GM23338 (cell line): ENCODE results near the gene FBXL4. TPM values are rescaled to one million over a fixed set of nuclear protein-coding genes. Genes with fewer than 3 reads are reported as not detected.

ENCODE experiments used
- ATAC-seq: fragments of 200-7000 bp; cut with Tn5 transposase; 3 replicates; pipeline ENCODE4 v1.9.1; 2020
- DNase-seq: peaks from one replicate; pipeline ENCODE4 v3.0.0-alpha.2; 2015; ENCODE audit warnings: low spot score
- H2AFZ ChIP-seq: fragments of 200-600 bp; sonication (generic); 2 replicates; pipeline ENCODE4 v1.8.0; 2016; ENCODE audit warnings: antibody characterized with exemption, mild to moderate bottlenecking, moderate library complexity
- H3F3A ChIP-seq: fragments of 200-600 bp; sonication (generic); replicated peaks from 2 replicates; pipeline ENCODE4 v1.8.0; 2017; ENCODE audit warnings: antibody characterized with exemption, mixed run types, low read depth
- H3K27ac ChIP-seq: fragments of 200-600 bp; sonication (generic); 2 replicates; pipeline ENCODE4 v1.6.1; 2016; ENCODE audit warnings: low read depth
- H3K27me3 ChIP-seq: fragments of 200-600 bp; sonication (generic); 2 replicates; pipeline ENCODE4 v1.8.0; 2016; ENCODE audit warnings: mild to moderate bottlenecking, mixed run types, moderate library complexity; ENCODE audit not compliant: insufficient read depth
- H3K36me3 ChIP-seq: fragments of 200-600 bp; sonication (generic); 2 replicates; pipeline ENCODE4 v1.8.0; 2016; ENCODE audit warnings: mild to moderate bottlenecking; ENCODE audit not compliant: insufficient read depth
- H3K4me1 ChIP-seq: fragments of 200-600 bp; sonication (generic); 2 replicates; pipeline ENCODE4 v1.8.0; 2016; ENCODE audit warnings: mild to moderate bottlenecking, moderate library complexity; ENCODE audit not compliant: insufficient read depth
- H3K4me2 ChIP-seq: fragments of 200-600 bp; sonication (generic); 2 replicates; pipeline ENCODE4 v1.7.1; 2017; ENCODE audit warnings: mixed run types
- H3K4me3 ChIP-seq: fragments of 200-600 bp; sonication (generic); 2 replicates; pipeline ENCODE4 v1.6.1; 2016; ENCODE audit warnings: mixed run types
- H3K79me2 ChIP-seq: fragments of 200-600 bp; sonication (generic); replicated peaks from 2 replicates; pipeline ENCODE4 v1.8.0; 2017; ENCODE audit warnings: mild to moderate bottlenecking; ENCODE audit not compliant: insufficient read depth
- H3K9me2 ChIP-seq: fragments of 200-600 bp; sonication (generic); 2 replicates; pipeline ENCODE4 v1.8.0; 2017; ENCODE audit not compliant: insufficient read depth
- H4K20me1 ChIP-seq: fragments of 200-600 bp; sonication (generic); replicated peaks from 2 replicates; pipeline ENCODE4 v1.8.0; 2017; ENCODE audit warnings: mild to moderate bottlenecking; ENCODE audit not compliant: insufficient read depth
- H3K27ac Mint-ChIP-seq: 2 replicates; pipeline ENCODE4 v1.8.0; 2020; ENCODE audit warnings: inconsistent platforms, mild to moderate bottlenecking, moderate library complexity, mixed read lengths
- H3K27me3 Mint-ChIP-seq: 3 replicates; pipeline ENCODE4 v1.8.0; 2022; ENCODE audit warnings: low read depth, mild to moderate bottlenecking, moderate library complexity, mixed read lengths, inconsistent platforms; ENCODE audit not compliant: insufficient read depth, poor library complexity
- H3K36me3 Mint-ChIP-seq: 3 replicates; pipeline ENCODE4 v1.8.0; 2021; ENCODE audit warnings: low read depth, mild to moderate bottlenecking, inconsistent platforms, moderate library complexity, mixed read lengths
- H3K4me1 Mint-ChIP-seq: 3 replicates; pipeline ENCODE4 v1.8.0; 2020; ENCODE audit warnings: mild to moderate bottlenecking, inconsistent platforms, mixed read lengths
- H3K4me3 Mint-ChIP-seq: 3 replicates; pipeline ENCODE4 v1.8.0; 2021; ENCODE audit warnings: moderate library complexity, mild to moderate bottlenecking, inconsistent platforms, mixed read lengths
- H3K9me3 Mint-ChIP-seq: 3 replicates; pipeline ENCODE4 v1.8.0; 2020; ENCODE audit warnings: moderate library complexity, mild to moderate bottlenecking, inconsistent platforms, mixed read lengths
- EZH2 ChIP-seq: fragments of 200-600 bp; sonication (generic); IDR thresholded peaks from one replicate; pipeline ENCODE4 v1.8.0; 2017; ENCODE audit warnings: antibody characterized with exemption, mild to moderate bottlenecking, low read depth; ENCODE audit not compliant: unreplicated experiment
- EZH2phosphoT487 ChIP-seq: fragments of 200-600 bp; sonication (generic); IDR thresholded peaks from one replicate; pipeline ENCODE4 v1.8.1; 2018; ENCODE audit warnings: antibody characterized with exemption; ENCODE audit not compliant: unreplicated experiment
- ZNF114 ChIP-seq: fragments of 250-450 bp; sonication (Bioruptor Pico); IDR thresholded peaks from 2 replicates; pipeline ENCODE4 v1.5.0; 2020; ENCODE audit warnings: mild to moderate bottlenecking, moderate library complexity
- ZNF331 ChIP-seq: fragments of 250-450 bp; sonication (Bioruptor Pico); IDR thresholded peaks from 2 replicates; pipeline ENCODE4 v1.5.0; 2020; ENCODE audit warnings: low read depth, mild to moderate bottlenecking, moderate library complexity
- polyA plus RNA-seq: library from polyadenylated mRNA; unstranded; fragments of >200 nt; fragmentation: Nextera tagmentation; extraction: Ambion mirVana; gene quantifications from 2 replicates; pipeline ENCODE4 v1.2.1, GENCODE V29; 2016
- total RNA-seq: library from RNA; depleted of rRNA; stranded (reverse); fragments of >200 nt; shearing (Covaris generic); gene quantifications from 2 replicates; pipeline ENCODE4 v1.2.3, GENCODE V29; 2014
- TF ChIP-seq, protein P1 (sequence below): IDR thresholded peaks from 2 replicates; pipeline ENCODE4 v1.6.1; 2016; ENCODE audit warnings: antibody characterized with exemption
- TF ChIP-seq, protein P2 (sequence below): IDR thresholded peaks from one replicate; pipeline ENCODE4 v1.6.1; 2018; ENCODE audit warnings: antibody characterized with exemption; ENCODE audit not compliant: unreplicated experiment

Gene FBXL4
- total and polyA plus RNA-seq, 2 experiments from 2014 or later = 8.5 to 23.4 TPM

GRCh38 chr6:98836025-98836961 is 111.5 kb downstream of the FBXL4 start:
- TF ChIP-seq EZH2 = peak; percentile 66
- TF ChIP-seq, protein P1, sequence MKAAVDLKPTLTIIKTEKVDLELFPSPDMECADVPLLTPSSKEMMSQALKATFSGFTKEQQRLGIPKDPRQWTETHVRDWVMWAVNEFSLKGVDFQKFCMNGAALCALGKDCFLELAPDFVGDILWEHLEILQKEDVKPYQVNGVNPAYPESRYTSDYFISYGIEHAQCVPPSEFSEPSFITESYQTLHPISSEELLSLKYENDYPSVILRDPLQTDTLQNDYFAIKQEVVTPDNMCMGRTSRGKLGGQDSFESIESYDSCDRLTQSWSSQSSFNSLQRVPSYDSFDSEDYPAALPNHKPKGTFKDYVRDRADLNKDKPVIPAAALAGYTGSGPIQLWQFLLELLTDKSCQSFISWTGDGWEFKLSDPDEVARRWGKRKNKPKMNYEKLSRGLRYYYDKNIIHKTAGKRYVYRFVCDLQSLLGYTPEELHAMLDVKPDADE = no peak
- Histone ChIP-seq H3K36me3 (no peaks in the 10 kb centered on the region), H3K9me2 (no peaks in the 10 kb centered on the region), H3K27me3 (peaks cover 96% of the 10 kb centered on the region), H3K27ac (no peak overlapping the region), H2AFZ (peak overlapping the region; percentile 65; the same call in 1 of the 2 replicates), H4K20me1 (no peaks in the 10 kb centered on the region; the same call in 1 of the 2 replicates), H3K4me2 (peak overlapping the region; percentile 79), H3F3A (peaks cover 21% of the 10 kb centered on the region), H3K79me2 (no peaks in the 10 kb centered on the region), H3K4me3 (peak overlapping the region; percentile 59), H3K4me1 (peaks cover 63% of the 10 kb centered on the region)
- peaks cover 47% of the 10 kb centered on the region for H3K4me1 Mint-ChIP-seq
- peaks cover 89% of the 10 kb centered on the region for H3K27me3 Mint-ChIP-seq
- no peaks in the 10 kb centered on the region; the same call in 2 of the 3 replicates for H3K9me3 Mint-ChIP-seq
- ATAC-seq (peak; percentile 0; the same call in 1 of the 3 replicates), DNase-seq (peak; percentile 82)
- H3K36me3 Mint-ChIP-seq = no peaks in the 10 kb centered on the region
- no peak overlapping the region for H3K27ac Mint-ChIP-seq
- peak overlapping the region; percentile 72 for H3K4me3 Mint-ChIP-seq

DNA sequence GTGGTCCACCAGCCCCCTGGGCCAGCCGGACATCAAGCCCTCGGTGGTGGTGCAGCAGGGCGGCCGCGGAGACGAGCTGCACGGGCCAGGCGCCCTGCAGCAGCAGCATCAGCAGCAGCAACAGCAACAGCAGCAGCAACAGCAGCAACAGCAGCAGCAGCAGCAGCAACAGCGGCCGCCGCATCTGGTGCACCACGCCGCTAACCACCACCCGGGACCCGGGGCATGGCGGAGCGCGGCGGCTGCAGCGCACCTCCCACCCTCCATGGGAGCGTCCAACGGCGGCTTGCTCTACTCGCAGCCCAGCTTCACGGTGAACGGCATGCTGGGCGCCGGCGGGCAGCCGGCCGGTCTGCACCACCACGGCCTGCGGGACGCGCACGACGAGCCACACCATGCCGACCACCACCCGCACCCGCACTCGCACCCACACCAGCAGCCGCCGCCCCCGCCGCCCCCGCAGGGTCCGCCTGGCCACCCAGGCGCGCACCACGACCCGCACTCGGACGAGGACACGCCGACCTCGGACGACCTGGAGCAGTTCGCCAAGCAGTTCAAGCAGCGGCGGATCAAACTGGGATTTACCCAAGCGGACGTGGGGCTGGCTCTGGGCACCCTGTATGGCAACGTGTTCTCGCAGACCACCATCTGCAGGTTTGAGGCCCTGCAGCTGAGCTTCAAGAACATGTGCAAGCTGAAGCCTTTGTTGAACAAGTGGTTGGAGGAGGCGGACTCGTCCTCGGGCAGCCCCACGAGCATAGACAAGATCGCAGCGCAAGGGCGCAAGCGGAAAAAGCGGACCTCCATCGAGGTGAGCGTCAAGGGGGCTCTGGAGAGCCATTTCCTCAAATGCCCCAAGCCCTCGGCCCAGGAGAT is 112.4 kb downstream of the FBXL4 start:
- Histone ChIP-seq H3K4me2 (peak overlapping the region; percentile 79), H2AFZ (peak overlapping the region; percentile 65; the same call in 1 of the 2 replicates), H3K4me1 (peaks cover 64% of the 10 kb centered on the region), H3K79me2 (no peaks in the 10 kb centered on the region), H4K20me1 (peaks cover 4% of the 10 kb centered on the region), H3K9me2 (no peaks in the 10 kb centered on the region), H3K36me3 (no peaks in the 10 kb centered on the region), H3K27ac (no peak overlapping the region), H3K4me3 (peak overlapping the region; percentile 59), H3K27me3 (peaks cover 96% of the 10 kb centered on the region), H3F3A (peaks cover 17% of the 10 kb centered on the region)
- ATAC-seq (peak; percentile 1), DNase-seq (peak; percentile 61)
- TF ChIP-seq EZH2 (peak; percentile 91), EZH2phosphoT487 (peak; percentile 65), ZNF331 (CRISPR knock-in tag) (no peak), ZNF114 (no peak)
- TF ChIP-seq, protein P2, sequence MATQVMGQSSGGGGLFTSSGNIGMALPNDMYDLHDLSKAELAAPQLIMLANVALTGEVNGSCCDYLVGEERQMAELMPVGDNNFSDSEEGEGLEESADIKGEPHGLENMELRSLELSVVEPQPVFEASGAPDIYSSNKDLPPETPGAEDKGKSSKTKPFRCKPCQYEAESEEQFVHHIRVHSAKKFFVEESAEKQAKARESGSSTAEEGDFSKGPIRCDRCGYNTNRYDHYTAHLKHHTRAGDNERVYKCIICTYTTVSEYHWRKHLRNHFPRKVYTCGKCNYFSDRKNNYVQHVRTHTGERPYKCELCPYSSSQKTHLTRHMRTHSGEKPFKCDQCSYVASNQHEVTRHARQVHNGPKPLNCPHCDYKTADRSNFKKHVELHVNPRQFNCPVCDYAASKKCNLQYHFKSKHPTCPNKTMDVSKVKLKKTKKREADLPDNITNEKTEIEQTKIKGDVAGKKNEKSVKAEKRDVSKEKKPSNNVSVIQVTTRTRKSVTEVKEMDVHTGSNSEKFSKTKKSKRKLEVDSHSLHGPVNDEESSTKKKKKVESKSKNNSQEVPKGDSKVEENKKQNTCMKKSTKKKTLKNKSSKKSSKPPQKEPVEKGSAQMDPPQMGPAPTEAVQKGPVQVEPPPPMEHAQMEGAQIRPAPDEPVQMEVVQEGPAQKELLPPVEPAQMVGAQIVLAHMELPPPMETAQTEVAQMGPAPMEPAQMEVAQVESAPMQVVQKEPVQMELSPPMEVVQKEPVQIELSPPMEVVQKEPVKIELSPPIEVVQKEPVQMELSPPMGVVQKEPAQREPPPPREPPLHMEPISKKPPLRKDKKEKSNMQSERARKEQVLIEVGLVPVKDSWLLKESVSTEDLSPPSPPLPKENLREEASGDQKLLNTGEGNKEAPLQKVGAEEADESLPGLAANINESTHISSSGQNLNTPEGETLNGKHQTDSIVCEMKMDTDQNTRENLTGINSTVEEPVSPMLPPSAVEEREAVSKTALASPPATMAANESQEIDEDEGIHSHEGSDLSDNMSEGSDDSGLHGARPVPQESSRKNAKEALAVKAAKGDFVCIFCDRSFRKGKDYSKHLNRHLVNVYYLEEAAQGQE = no peak
- no peaks in the 10 kb centered on the region; the same call in 2 of the 3 replicates for H3K9me3 Mint-ChIP-seq
- peak overlapping the region; percentile 72 for H3K4me3 Mint-ChIP-seq
- H3K36me3 Mint-ChIP-seq = no peaks in the 10 kb centered on the region; the same call in 2 of the 3 replicates
- H3K4me1 Mint-ChIP-seq = peaks cover 52% of the 10 kb centered on the region
- H3K27ac Mint-ChIP-seq = no peak overlapping the region
- peaks cover 89% of the 10 kb centered on the region for H3K27me3 Mint-ChIP-seq
